Hematopoietic multipotent progenitor cell (in vitro differentiated cells): ENCODE measurements around the gene ZSCAN23. TPM values are rescaled to one million over a fixed set of nuclear protein-coding genes. Genes with fewer than 3 reads are reported as not detected.
"Not testable (repeated sequence)": the region's sequence is repeated elsewhere in the genome, so short reads cannot be mapped to it uniquely, and the experiment has no call there.

Source experiments
- DNase-seq, 3 donors: peaks; one replicate each; pipeline ENCODE4 v3.0.0-alpha.2; 2011 to 2015; ENCODE audit warnings: low read depth in 2 of 3, low spot score in 2 of 3
- total RNA-seq: library from RNA; depleted of rRNA; stranded (reverse); fragments of >200 nt; gene quantifications from one replicate; pipeline ENCODE4 v1.2.3, GENCODE V29; 2012

ZSCAN23 gene
- 2.2 TPM for total RNA-seq

DNA sequence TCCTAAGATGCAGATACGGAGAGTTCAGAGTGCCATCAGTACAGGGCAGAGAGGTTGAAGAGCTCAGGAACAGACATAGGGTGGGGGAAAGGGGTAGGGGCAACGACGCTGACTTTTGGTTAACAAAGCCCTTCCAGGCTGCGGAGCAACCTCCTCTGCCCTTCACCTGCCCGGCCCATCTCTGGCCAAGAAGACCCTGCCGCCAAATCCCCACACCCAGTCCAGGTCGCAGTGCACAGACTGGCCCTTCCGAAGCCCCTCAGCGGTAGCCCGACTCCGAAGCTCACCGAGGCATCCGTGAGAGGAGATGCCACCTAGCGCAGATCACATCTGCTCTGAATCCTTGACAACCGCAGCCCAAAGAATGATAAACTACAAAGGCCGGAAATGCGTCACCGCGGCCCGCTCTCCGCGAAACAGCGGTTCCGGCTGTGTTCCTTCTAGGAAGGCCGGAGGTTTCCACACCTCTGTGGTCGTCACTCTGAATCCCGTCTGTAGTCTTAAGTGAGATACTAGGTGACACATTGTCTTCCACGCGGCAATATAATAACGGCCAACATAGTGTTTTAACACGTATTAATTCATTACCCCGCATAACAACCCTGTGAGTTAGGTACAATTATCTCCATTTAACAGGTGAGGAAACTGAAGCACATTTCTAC is at the start of gene ZSCAN23:
TSS of gene ZSCAN23 (minus strand) at position 380 of the 662 bp plus-strand sequence. CDS start 7,225 bp downstream, outside the sequence.
- DNase-seq, result peak; percentile 74 to 89 (median 87)

DNA sequence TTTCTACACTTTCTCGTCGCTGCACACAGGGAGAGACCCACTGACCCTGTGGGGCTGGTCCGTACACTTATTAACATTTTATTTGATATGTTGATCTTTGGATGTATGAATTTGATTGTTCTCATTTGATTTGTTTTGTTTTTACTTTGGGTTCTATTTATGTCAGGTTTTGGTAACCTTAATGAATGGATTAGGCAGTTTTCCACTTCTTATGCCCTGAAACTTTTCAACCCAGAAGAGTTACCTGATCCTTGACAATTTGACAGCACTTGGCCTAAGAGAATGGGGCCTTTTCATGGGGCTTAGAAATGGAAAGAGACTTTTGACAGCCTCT is 48.7 kb upstream of the ZSCAN23 start:
- no peak for DNase-seq

DNA sequence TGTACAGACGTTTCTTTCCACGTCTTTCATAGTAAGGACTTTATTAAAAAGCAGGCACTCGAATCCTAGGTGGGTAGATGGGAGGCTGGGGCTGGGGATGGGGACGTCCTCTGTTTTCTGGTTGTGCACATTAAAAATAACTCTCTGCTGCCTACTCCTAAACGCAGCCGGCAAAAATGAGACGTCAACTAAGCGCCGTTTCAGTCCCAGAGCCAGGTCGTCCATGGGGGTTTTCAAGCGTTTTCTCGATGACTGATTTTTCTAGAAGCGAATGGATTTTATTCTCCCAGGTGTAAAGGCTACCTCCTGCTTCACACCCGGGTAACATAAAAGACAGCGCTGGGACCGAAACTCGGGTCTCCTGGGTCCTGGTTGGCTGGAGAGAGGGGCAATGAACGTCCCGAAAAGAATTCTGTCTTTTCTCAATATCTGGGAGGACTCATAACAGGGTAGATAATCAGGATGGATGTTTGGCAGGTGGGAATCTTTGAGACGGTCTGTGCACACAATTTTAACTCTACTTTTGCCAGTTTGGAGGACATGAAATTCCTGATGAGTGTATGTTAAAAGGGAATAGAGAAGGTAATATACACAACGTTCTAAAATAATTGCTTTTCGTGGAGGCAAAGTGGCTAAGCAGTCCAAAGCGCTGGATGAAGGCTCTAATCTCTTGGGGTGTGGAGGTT is 47.1 kb upstream of the ZSCAN23 start:
- peak in 2 of 3 donors; percentile 15 to 39 for DNase-seq

DNA sequence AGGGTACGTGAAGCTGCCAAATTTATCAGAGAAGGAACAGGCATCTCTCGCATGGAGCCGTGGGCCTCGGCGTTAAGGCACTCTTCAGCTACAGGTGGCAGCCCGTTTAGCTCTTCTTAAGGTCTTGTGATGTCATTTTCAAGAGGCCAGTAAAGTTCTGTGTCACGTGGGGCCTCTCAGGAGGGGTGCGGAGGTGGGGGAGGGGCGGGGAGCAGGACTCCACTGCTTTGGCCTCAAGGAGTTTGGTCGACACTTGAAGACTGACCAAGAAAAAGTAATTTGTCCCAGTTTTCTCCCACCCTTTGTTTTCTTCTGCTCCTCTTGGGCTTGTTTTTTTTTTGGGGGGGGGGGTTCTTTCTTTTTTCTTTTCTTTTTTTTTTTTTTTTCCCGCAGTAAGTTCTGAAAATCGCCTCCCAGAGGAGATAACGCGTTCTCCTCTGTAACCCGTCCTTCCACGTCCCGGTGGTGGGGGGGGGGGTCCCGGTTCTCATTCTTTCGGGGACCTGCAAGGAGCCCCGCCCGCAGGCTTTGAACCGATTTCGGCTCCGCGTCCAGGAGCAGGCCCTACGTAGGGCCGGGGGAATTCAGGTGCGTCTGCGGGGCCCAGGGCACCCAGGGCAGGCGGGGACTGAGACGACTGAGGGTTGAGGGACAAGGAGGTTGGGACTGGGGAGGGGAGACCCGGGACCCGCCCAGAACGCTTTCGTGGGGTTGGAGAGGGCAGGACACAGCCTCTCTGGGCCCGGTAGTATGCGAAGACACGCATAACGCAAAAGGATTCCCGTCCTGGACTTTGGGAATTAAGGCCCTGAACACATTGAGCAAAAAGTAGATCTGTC is 46.3 kb upstream of the ZSCAN23 start:
- DNase-seq, result peak in 2 of 3 donors; percentile 62 to 78

DNA sequence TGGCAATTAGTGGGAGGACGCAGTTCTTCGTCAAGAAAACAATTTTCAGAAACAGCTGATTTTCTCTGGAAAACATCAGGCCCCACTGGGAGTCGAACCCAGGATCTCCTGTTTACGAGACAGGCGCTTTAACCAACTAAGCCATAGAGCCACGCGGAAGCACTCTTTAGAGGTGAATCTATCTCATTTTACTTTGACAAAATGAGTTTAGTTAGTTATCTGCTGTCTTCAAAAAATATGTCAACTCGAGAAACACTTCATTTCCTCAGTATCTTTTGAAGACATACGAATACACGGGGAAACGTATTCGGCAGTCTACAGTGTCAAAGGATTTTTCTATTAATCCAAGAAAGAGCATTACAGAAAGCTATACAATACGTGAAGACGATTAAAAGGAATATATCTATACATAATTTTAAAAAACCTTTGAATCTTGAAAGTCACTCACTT is 45.6 kb upstream of the ZSCAN23 start:
- peak in 2 of 3 donors; percentile 31 to 78 for DNase-seq

DNA sequence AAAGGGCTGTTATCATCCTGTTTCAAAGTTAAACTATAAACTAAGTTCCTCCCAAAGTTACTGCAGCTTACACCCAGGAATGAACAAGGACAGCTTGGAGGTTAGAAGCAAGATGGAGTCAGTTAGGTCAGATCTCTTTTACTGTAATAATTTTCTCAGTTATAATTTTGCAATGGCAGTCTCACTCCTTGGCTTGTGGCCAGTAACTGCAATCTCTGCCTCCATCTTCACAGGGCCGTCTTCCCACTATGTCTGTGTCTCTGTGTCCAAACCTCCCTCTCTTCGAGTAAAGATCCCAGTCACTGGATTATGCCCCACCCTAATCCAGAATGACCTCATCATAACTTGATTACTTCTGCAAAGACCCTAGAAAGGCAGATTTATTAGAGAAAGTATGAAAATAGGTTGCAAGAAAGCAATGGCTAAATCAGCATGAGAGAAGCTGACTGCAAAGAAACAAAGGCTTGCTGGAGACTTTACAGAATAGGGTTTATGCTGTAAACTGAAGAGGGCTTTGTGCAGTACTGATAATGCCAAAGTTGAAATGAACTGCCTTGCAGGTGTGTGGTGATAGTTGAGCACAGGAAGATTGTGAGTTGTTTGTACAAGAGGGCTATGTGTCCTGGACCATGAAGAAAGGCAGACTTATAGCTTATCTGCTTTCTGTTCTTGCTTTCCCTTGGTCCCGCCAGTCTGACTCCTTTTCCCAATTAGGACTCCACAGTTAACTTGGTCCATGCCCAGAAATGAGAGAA is 43.9 kb upstream of the ZSCAN23 start:
- DNase-seq, result no peak

DNA sequence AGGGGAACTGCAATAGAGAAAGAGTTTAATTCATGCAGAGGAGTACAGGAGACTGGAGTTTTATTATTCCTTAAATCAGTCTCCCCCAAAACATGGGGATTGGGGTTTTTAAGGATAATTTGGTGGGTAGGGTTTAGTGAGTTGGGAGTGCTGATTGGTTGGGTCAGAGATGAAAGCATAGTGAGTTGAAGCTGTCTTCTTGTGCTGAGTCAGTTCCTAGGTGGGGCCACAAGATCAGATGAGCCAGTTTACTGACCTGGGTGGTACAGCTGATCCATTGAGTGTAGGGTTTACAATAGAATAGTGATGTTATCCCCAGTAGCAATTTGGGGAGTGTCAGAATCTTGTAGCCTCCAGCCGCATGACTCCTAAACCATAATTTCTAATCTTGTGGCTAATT is 43.2 kb upstream of the ZSCAN23 start:
- DNase-seq, result no peak

DNA sequence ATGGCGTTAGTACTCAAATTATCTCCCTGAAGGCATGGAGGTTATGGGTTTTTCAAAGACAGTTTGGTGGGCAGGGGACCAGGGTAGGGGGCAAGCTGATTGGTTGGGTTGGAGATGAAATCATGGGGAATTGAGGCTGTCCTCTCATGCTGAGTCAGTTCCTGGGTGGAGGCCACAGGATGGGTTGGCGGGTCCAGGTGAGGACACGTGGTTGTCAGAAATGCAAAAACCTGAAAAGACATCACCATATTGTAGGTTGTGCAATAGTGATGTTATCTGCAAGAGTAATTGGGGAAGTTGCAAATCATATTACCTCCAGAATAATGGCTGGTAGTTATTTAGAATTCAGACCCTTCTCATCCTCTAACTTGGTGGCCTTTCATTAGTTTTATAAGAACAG is 42.2 kb upstream of the ZSCAN23 start:
- DNase-seq, result no peak

DNA sequence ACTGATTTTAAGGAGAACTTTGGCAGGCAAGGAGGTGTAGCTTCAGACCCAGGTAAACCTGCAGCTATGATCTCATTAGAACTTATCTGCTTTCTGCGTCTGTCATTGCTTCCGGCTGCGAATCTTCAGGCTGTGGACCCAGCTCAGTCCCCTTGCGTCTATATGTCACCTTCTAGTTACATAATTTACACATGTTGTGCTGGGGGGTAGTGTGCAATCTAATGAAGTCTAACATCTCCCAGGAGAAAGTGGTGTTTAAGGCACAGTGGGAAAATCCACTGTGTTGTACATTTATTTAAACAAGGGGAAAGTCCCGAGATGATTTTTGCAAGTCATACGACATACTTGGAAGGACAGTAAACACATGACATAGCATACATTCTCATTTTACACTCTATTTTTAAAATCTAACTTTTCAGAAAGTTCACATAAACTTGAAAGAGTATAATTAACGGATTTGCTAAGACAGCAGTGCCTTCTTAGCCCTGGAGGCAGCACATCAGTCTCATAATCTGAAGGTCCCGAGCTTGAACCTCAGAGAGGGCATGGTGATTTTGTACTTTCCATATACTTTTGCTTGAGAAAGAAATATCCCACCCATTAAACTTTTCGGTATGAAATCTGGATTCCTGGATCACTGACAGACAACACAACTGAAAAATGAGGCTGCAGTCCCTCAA is 37.1 kb upstream of the ZSCAN23 start:
- DNase-seq, result no peak

DNA sequence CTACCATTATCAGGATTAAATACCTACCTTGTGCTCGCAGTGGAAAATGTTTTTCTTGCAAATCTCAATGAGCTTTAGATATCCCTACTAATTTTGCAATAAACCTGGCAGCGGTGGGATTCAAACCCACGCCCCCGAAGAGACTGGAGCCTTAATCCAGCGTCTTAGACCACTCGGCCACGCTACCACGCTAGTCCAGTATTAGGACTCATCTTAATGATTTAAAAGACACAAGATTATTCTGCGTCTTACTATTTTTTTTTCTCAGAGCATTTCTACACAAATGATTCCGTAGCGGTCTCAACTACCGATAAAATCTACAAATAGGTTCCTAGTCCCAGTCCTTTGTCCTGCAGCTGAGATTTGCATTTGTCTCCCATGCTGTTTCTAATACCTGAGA is 35.2 kb upstream of the ZSCAN23 start:
- DNase-seq, result no peak

DNA sequence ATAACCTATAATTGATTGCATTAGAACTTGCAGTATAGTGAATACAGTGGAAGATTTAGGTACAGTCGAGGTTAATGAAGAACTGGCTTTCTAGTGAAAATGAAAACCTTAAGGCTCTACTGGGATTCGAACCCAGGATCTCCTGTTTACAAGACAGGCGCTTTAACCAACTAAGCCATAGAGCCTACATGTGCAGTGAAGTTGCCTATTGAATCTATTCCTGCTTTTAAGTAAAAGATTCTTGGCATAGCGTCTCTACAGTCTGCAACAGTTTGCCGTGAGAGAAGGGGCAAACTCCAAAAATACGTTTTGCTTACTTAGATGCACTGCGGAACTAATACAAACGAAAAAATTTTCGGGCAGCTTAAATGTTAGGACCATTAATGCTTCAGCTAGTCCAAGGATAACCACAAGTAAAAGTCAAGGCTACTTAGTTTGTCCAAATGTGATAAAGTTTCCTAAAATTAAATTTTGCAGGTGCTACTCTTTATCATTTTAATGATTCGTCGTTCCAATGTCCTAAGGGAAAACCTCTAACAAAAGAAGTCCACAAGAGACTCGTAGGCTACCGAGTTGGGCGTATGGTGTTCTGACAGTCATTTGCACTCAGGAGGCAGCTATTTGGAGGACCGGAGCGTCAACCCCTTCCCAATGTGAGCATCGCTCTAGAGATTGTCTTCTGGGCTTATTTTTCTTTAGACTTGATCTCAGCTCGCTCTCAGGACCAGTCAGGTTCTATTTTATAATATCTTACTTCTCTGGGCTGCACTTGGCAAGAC is 31.3 kb upstream of the ZSCAN23 start:
- DNase-seq, result peak in 2 of 3 donors; percentile 40 to 74

DNA sequence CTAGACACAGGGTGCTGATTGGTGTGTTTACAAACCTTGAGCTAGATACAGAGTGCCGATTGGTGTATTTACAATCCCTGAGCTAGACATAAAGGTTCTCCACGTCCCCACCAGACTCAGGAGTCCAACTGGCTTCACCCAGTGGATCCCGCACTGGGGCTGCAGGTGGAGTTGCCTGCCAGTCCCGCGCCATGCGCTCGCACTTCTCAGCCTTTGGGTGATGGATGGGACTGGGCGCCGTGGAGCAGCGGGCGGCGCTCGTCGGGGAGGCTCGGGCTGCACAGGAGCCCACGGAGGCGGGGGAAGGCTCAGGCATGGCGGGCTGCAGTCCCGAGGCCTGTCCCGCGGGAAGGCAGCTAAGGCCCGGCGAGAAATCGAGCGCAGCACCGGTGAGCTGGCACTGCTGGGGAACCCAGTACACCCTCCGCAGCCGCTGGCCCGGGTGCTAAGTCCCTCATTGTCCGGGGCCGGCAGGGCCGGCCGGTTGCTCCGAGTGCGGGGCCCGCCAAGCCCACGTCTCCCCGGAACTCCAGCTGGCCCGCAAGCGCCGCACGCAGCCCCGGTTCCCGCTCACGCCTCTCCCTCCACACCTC is 26.0 kb upstream of the ZSCAN23 start:
- DNase-seq, result not testable (repeated sequence)

DNA sequence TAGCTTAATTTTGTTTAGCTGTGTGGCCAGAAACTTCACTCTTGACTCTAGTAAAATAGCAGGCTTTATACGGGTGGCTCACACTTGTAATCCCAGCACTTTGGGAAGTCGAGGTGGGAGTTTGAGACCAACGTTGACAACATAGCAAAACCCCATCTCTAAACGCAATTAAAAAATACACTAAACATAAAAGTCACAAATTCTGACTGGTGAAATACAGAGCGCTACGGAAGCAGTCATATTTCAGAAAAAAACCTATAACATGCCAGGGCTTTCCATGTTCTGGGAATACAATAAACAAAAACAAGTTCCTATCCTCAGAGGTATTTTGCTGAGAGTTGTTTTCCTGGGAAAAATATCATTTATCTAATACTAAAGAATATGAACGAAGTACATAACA is 24.8 kb upstream of the ZSCAN23 start:
- no peak for DNase-seq

DNA sequence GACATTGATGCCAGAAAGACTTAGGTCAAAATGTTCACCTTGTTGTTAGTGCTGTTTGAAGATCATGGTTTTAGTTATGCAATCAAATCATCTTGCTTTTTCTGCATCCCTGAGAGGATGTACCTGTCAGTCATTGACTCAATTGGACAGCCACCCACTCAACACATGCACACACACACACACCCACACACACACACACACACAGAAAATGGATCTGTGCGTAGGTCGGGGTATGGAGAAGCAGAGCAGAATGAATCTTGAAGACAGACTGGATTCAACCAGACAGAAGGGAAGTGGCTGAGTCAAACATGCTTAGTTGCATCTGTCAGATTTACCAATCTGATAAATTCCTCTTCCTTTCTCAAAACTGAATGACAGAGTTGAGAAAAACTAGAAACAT is 19.1 kb upstream of the ZSCAN23 start:
- DNase-seq, result peak in 1 of 3 donors; percentile 31

DNA sequence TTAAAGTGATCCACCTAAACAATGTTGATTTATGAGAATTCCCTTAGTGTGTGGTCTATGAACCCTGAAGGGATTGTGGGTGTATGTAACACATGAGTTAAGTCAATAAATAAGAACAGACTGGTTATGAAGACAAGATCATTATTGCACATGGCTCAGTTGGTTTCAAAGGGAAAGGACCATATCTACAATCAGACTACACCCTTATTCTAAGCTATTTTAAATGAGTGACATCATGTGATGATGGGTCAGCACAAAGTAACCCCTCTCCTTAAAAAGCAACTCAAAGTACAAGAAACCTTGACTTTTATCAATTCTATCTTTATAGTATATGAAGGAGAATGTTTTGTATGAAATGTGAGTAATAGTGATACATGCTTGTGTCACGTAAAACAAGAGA is 15.3 kb upstream of the ZSCAN23 start:
- no peak for DNase-seq

DNA sequence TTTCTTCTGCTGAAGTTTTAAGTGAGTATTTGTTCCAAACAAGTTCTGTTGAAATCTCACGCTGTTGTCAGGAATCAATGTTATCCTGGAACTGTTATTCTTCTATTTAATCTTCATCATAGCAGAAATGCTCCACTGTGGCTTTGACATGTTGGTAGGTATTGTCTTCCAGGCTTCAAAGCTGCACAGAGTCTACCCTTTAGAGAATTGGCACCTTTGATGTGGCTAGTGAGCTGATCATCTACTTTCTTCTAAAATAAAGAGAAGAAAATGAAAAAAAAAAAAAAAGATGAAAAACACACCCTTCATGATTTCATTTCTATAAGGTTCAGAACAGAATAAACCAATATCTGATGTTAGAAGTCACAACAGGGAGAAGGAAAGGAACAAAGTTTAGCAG is 5.8 kb upstream of the ZSCAN23 start:
- DNase-seq, result no peak

DNA sequence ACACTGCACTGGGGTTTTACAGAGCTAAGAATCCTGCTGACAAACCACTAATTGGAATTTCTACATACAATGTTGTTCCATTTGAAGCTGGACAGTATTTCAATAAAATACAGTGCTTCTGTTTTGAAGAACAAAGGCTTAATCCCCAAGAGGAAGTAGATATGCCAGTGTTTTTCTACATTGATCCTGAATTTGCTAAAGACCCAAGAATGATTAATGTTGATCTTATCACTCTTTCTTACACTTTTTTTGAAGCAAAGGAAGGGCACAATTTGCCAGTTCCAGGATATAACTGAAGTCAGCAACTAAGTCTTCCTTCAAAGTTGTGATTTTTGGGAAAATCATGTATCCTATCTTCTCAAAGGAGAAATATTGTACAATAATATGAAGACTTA is 4.2 kb upstream of the ZSCAN23 start:
- not testable (repeated sequence) for DNase-seq

DNA sequence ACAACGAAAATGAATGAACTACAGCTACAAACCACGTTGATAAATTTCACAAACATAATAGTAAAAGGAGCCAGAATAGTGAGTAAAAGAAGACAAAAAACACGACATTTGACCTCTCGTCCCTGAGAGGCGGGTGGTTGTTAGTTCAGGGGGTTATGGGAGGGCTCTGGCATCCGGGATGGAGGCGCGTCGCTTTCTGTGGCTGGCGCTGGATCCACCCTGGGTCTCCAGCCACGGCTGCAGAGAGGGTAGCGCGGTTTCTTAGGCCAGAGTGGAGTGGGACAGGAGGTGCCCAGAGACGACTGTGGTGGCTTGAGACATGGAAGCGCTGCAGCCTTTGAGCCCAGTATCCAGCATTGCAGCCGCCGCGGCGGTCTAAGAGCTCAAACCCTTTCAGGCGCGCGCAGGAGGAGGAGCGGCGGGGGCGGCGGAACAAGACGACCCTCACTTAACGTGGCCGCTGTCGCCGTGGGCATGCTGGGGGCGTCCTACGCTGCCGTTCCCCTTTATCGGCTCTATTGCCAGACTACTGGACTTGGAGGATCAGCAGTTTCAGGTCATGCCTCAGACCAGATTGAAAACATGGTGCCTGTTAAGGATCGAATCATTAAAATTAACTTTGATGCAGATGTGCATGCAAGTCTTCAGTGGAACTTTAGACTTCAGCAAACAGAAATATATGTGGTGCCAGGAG is 3.7 kb upstream of the ZSCAN23 start:
- no peak for DNase-seq
